ENCODE data around the gene PCDHGA12. TPM values are rescaled to one million over a fixed set of nuclear protein-coding genes. Genes with fewer than 3 reads are reported as not detected.
"Not testable (repeated sequence)": the region's sequence is repeated elsewhere in the genome, so short reads cannot be mapped to it uniquely, and the experiment has no call there.

PCDHGA12 gene
- total RNA-seq, 2 donors from 2014 or later = 16.2 to 26.0 TPM

DNA sequence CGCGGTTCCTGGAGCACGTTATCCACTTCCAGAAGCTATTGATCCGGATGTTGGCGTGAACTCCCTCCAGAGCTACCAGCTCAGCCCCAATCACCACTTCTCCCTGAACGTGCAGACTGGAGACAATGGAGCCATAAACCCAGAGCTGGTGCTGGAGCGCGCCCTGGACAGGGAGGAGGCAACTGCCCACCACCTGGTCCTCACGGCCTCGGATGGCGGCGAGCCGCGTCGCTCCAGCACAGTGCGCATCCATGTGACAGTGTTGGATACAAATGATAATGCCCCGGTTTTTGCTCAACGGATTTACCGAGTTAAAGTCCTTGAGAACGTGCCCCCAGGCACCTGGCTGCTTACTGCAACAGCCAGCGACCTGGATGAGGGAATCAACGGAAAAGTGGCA, 26.9 kb upstream of the PCDHGA12 start:
- H3K27ac ChIP-seq = no peak overlapping the region
- DNase-seq (ENCODE audit: low spot score) (no peak), ATAC-seq (ENCODE audit: insufficient number of reproducible peaks, low FRiP score, low read depth) (no peak)
- H3K36me3 ChIP-seq = no peaks in the 10 kb centered on the region
- peaks cover 93% of the 10 kb centered on the region for H3K9me3 ChIP-seq
- peak overlapping the region; percentile 55 for H3K4me3 ChIP-seq
- no peaks in the 10 kb centered on the region for H3K27me3 ChIP-seq (replicated peaks; ENCODE audit: insufficient read depth)
- H3K4me1 ChIP-seq (ENCODE audit: control insufficient read depth in 1 of 2, low read depth in 2 of 2) = no peaks in the 10 kb centered on the region
- no peak for TF ChIP-seq CTCF (IDR thresholded peaks at IDR 0.05)

DNA sequence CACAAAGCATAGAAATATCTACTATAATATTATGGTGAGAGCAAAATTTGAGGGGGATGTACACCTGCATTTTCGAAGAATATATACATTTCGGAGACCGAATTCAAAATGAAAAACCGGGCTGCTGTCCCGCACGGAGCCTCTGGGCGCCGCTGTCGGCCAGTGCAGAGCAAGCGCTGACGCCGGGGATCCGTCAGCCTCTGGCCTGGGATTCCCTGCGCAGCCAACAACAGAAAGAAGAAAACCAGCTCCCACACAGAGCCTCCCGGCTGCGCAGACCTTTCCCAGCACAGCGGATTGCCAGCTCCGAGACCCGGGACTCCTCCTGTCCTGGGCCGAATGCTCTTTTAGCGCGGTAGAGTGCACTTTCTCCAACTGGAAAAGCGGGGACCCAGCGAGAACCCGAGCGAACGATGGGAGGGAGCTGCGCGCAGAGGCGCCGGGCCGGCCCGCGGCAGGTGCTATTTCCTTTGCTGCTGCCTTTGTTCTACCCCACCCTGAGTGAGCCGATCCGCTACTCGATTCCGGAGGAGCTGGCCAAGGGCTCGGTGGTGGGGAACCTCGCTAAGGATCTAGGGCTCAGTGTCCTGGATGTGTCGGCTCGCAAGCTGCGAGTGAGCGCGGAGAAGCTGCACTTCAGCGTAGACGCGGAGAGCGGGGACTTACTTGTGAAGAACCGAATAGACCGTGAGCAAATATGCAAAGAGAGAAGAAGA, 22.4 kb upstream of the PCDHGA12 start, which contains the start of gene PCDHGB6:
TSS of gene PCDHGB6 (plus strand) at position 232 of the 716 bp plus-strand sequence. CDS start at position 414, 182 bp downstream.
- not testable (repeated sequence) for DNase-seq (ENCODE audit: low spot score); H3K27me3 ChIP-seq (replicated peaks; ENCODE audit: insufficient read depth); H3K4me1 ChIP-seq (ENCODE audit: control insufficient read depth in 1 of 2, low read depth in 2 of 2); ATAC-seq (ENCODE audit: insufficient number of reproducible peaks, low FRiP score, low read depth); H3K27ac ChIP-seq; H3K36me3 ChIP-seq
- peak within 1 kb of the TSS; percentile 49 for H3K4me3 ChIP-seq
- H3K9me3 ChIP-seq = peaks cover 99% of the 10 kb centered on the region

- Histone ChIP-seq H3K9me3 (peaks cover 97% of the 10 kb centered on the region), H3K36me3 (no peaks in the 10 kb centered on the region), H3K27me3 (replicated peaks; ENCODE audit: insufficient read depth) (no peaks in the 10 kb centered on the region), H3K4me3 (peak overlapping the region; percentile 2), H3K27ac (no peak overlapping the region), H3K4me1 (ENCODE audit: control insufficient read depth in 1 of 2, low read depth in 2 of 2) (no peaks in the 10 kb centered on the region)
- no peak for TF ChIP-seq CTCF (IDR thresholded peaks at IDR 0.05)
- ATAC-seq (ENCODE audit: insufficient number of reproducible peaks, low FRiP score, low read depth) = no peak
- no peak for DNase-seq (ENCODE audit: low spot score)
These were observed 20.6 kb upstream of the PCDHGA12 start for GRCh38 chr5:141409598-141410306.

DNA sequence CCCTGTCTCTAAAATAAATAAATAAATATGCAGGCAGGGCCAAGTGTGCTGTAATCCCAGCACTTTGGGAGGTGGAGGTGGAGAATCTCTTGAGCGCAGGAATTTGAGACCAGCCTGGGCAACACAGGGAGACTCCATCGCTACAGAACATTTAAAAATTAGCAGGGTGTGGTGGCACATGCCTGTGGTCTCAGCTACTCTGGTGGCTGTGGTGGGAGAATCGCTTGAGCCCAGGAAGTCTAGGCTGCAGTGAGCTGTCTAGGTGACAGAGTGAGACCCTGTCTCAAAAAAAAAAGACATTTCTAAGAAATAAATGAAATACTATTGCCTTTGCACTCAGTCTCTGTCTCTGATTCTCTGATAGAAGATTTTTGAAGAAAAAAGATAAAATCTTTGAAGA, 18.7 kb upstream of the PCDHGA12 start:
- no peak overlapping the region for H3K27ac ChIP-seq
- no peak for TF ChIP-seq CTCF (IDR thresholded peaks at IDR 0.05)
- H3K36me3 ChIP-seq = no peaks in the 10 kb centered on the region
- no peaks in the 10 kb centered on the region for H3K27me3 ChIP-seq (replicated peaks; ENCODE audit: insufficient read depth)
- no peak for DNase-seq (ENCODE audit: low spot score)
- H3K9me3 ChIP-seq = peaks cover 98% of the 10 kb centered on the region
- ATAC-seq (ENCODE audit: insufficient number of reproducible peaks, low FRiP score, low read depth) = no peak
- H3K4me3 ChIP-seq = no peak overlapping the region
- no peaks in the 10 kb centered on the region for H3K4me1 ChIP-seq (ENCODE audit: control insufficient read depth in 1 of 2, low read depth in 2 of 2)

DNA sequence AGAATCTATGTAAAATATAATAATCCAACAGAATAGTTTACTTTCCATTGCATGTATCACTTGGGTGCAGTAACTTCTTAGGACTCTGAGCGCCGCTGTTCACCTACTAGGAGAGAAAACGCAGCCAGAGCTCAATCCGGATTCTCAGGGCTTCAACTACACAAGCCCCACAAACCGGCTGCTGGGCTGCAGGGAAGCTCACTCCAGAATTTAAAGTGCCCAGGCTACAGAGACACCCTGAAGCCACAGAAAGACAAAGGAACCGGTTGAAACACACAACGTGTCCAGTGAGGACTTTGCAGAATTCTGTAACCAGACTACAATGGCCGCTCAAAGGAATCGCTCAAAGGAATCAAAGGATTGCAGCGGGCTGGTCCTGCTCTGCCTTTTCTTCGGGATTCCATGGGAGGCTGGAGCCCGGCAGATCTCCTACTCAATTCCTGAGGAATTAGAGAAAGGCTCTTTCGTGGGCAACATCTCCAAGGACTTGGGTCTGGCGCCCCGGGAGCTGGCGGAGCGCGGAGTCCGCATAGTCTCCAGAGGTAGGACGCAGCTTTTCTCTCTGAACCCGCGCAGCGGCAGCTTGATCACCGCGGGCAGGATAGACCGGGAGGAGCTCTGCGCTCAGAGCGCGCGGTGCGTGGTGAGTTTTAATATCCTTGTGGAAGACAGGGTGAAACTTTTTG, 17.3 kb upstream of the PCDHGA12 start, which contains the start of gene PCDHGA10:
TSS of gene PCDHGA10 (plus strand) at position 134 of the 686 bp plus-strand sequence. CDS start at position 323, 189 bp downstream.
- TF ChIP-seq CTCF (IDR thresholded peaks at IDR 0.05) = peak; percentile 15
- H3K4me1 ChIP-seq (ENCODE audit: control insufficient read depth in 1 of 2, low read depth in 2 of 2) = no peaks in the 10 kb centered on the region
- H3K4me3 ChIP-seq = peak within 1 kb of the TSS; percentile 66
- H3K9me3 ChIP-seq = peaks cover 97% of the 10 kb centered on the region
- H3K36me3 ChIP-seq = no peaks in the 10 kb centered on the region
- H3K27ac ChIP-seq = no peak within 1 kb of the TSS
- no peak for DNase-seq (ENCODE audit: low spot score)
- H3K27me3 ChIP-seq (replicated peaks; ENCODE audit: insufficient read depth) = no peaks in the 10 kb centered on the region
- no peak for ATAC-seq (ENCODE audit: insufficient number of reproducible peaks, low FRiP score, low read depth)

All from thoracic aorta (tissue), 2 donors.